B cell (primary cell): ENCODE measurements around the gene TRIM17. TPM values are rescaled to one million over a fixed set of nuclear protein-coding genes. Genes with fewer than 3 reads are reported as not detected.

ENCODE experiments used
- ATAC-seq: fragments of 200-7000 bp; cut with Tn5 transposase; one replicate; pipeline ENCODE4 v1.10.0; 2021; ENCODE audit warnings: low read depth, mild to moderate bottlenecking, moderate number of reproducible peaks, moderate library complexity
- CTCF ChIA-PET: fragments of 350-600 bp; sonication (Branson Sonifier 250); formaldehyde crosslinking; loops from one replicate; lab custom pipeline; 2021; ENCODE audit warnings: antibody characterized with exemption, inconsistent platforms; lab: Charles Lee
- POLR2A ChIA-PET: fragments of 350-600 bp; sonication (Branson Sonifier 250); formaldehyde crosslinking; loops from one replicate; lab custom pipeline; 2021; ENCODE audit warnings: antibody characterized with exemption; lab: Charles Lee
- DNase-seq: peaks from one replicate; pipeline ENCODE4 v3.0.0; 2013
- H2AFZ ChIP-seq: 2 replicates; pipeline ENCODE4 v1.6.1; 2012; ENCODE audit warnings: mild to moderate bottlenecking, low read depth, low read length; ENCODE audit not compliant: insufficient read depth, poor library complexity, severe bottlenecking
- H3K27ac ChIP-seq, 2 donors: 1 replicate in 1 of 2; 2 replicates in 1 of 2; pipeline ENCODE4 v1.5.1; 2012 to 2013; ENCODE audit warnings: low read length in 2 of 2, mild to moderate bottlenecking in 2 of 2, moderate library complexity in 1 of 2
- H3K27me3 ChIP-seq, 4 experiments: fragments of 200-600 bp in 1 of 4; sonication (generic) in 1 of 4; replicated peaks in 1 of 4; 1 replicate in 2 of 4; 2 replicates in 2 of 4; pipeline versions ENCODE4 v1.6.1 to v1.7.0; 2013 to 2016; ENCODE audit warnings: low read length in 3 of 4, mild to moderate bottlenecking in 2 of 4, mixed read lengths in 1 of 4, moderate library complexity in 1 of 4; ENCODE audit not compliant: insufficient read depth in 4 of 4, control insufficient read depth in 3 of 4; ENCODE audit errors: control extremely low read depth in 1 of 4
- H3K36me3 ChIP-seq, 2 experiments: replicated peaks in 1 of 2; 1 replicate in 1 of 2; 2 replicates in 1 of 2; pipeline versions ENCODE4 v1.6.1 to v1.7.1; 2013; ENCODE audit warnings: low read length in 1 of 2; ENCODE audit not compliant: insufficient read depth in 2 of 2, control insufficient read depth in 1 of 2; ENCODE audit errors: control extremely low read depth in 1 of 2, extremely low read depth in 1 of 2
- H3K4me1 ChIP-seq, 2 donors: fragments of 200-600 bp in 1 of 2; sonication (generic) in 1 of 2; 1 replicate in 1 of 2; 2 replicates in 1 of 2; pipeline versions ENCODE4 v1.5.1 to v1.6.1; 2013 to 2017; ENCODE audit warnings: low read length in 2 of 2; ENCODE audit not compliant: control insufficient read depth in 2 of 2, insufficient read depth in 2 of 2
- H3K4me2 ChIP-seq: replicated peaks from 2 replicates; pipeline ENCODE3; 2012; ENCODE audit warnings: mild to moderate bottlenecking, low read depth, low read length; ENCODE audit not compliant: poor library complexity, severe bottlenecking
- H3K4me3 ChIP-seq, 5 experiments: fragments of 200-600 bp in 1 of 5; sonication (generic) in 1 of 5; 1 replicate in 3 of 5; 2 replicates in 2 of 5; pipeline versions ENCODE4 v1.5.1 to v1.7.0; 2011 to 2016; ENCODE audit warnings: low read length in 4 of 5, mild to moderate bottlenecking in 4 of 5, low read depth in 2 of 5, control low read depth in 1 of 5, moderate library complexity in 1 of 5; ENCODE audit not compliant: insufficient read depth in 1 of 5; ENCODE audit errors: control extremely low read depth in 1 of 5, extremely low read depth in 1 of 5
- H3K79me2 ChIP-seq: fragments of 200-600 bp; sonication (generic); one replicate; pipeline ENCODE4 v1.6.0; 2016; ENCODE audit warnings: low read length; ENCODE audit not compliant: control insufficient read depth, insufficient read depth
- H3K9ac ChIP-seq: fragments of 200-600 bp; sonication (generic); 2 replicates; pipeline ENCODE4 v1.6.1; 2017; ENCODE audit warnings: mild to moderate bottlenecking, low read length, moderate library complexity
- H3K9me3 ChIP-seq, 3 donors: one replicate each; pipeline versions ENCODE4 v1.6.1 to v1.7.1; 2013; ENCODE audit warnings: low read length in 2 of 3; ENCODE audit not compliant: control insufficient read depth in 2 of 3, insufficient read depth in 1 of 3; ENCODE audit errors: control extremely low read depth in 1 of 3
- H4K20me1 ChIP-seq: 2 replicates; pipeline ENCODE4 v1.6.0; 2012; ENCODE audit warnings: mild to moderate bottlenecking, low read length; ENCODE audit not compliant: insufficient read depth, control insufficient read depth, poor library complexity, severe bottlenecking
- H3K27ac Mint-ChIP-seq: one replicate; pipeline ENCODE4 v1.8.0; 2021; ENCODE audit warnings: mixed read lengths
- H3K27me3 Mint-ChIP-seq: one replicate; pipeline ENCODE4 v1.8.0; 2021; ENCODE audit warnings: mixed read lengths
- H3K4me1 Mint-ChIP-seq: one replicate; pipeline ENCODE4 v1.8.0; 2021; ENCODE audit warnings: mixed read lengths
- H3K4me3 Mint-ChIP-seq: one replicate; pipeline ENCODE4 v1.8.0; 2021; ENCODE audit warnings: mixed read lengths
- H3K9me3 Mint-ChIP-seq: one replicate; pipeline ENCODE4 v1.8.0; 2022; ENCODE audit warnings: mixed read lengths; ENCODE audit not compliant: insufficient read depth
- CTCF ChIP-seq: fragments of 200-600 bp; IDR thresholded peaks from one replicate; pipeline ENCODE4 v1.8.0; 2022; ENCODE audit warnings: antibody characterized with exemption, mild to moderate bottlenecking
- EZH2 ChIP-seq: IDR thresholded peaks from 2 replicates; pipeline ENCODE4 v1.6.1; 2012; ENCODE audit warnings: borderline replicate concordance, low read depth, mild to moderate bottlenecking, moderate library complexity, low read length; ENCODE audit not compliant: insufficient read depth, poor library complexity, severe bottlenecking
- WGBS: methylation state at CpG from one replicate; pipeline ENCODE4 v1.1.5; 2013; ENCODE audit warnings: missing lambda C conversion rate; ENCODE audit not compliant: insufficient coverage; 5-methylcytosine and 5-hydroxymethylcytosine counted together
- intact Hi-C: fragments of 100-400 bp; cut with micrococcal nuclease; formaldehyde crosslinking; loops from one replicate; pipeline ENCODE4 v1.10.0; 2022
- polyA plus RNA-seq: library from polyadenylated mRNA; depleted of rRNA; stranded (reverse); fragments of >200 nt; gene quantifications from 2 replicates; pipeline ENCODE4 v1.2.3, GENCODE V29; 2012
- total RNA-seq, 2 donors: library from RNA; stranded (reverse); fragments of 120-200 nt in 1 of 2; gene quantifications; 1 replicate in 1 of 2; 2 replicates in 1 of 2; pipeline versions ENCODE4 v1.2.3 to v1.2.4, GENCODE V29; 2013 to 2022

Gene TRIM17
- total and polyA plus RNA-seq, 2 donors (not counting 1 experiment from before 2014, with no cell fraction given) = not detected

- 94% methylated on average over 19 of the region's 19 CpGs for WGBS
- no peak overlapping the region for H3K27ac ChIP-seq
- DNase-seq = no peak
- Mint-ChIP-seq H3K4me1 (peaks cover 39% of the 10 kb centered on the region), H3K27ac (no peak overlapping the region), H3K4me3 (no peak overlapping the region), H3K9me3 (no peaks in the 10 kb centered on the region), H3K27me3 (no peaks in the 10 kb centered on the region)
- H3K4me1 ChIP-seq = peaks cover 20 to 27% of the 10 kb centered on the region in 2 donors
- peaks cover 56% of the 10 kb centered on the region for H3K79me2 ChIP-seq
- POLR2A ChIA-PET = no interaction called here
- H3K27me3 ChIP-seq = no peaks in the 10 kb centered on the region
- H3K9me3 ChIP-seq = no peaks in the 10 kb centered on the region
- peaks cover 90% of the 10 kb centered on the region for H4K20me1 ChIP-seq
- H3K36me3 ChIP-seq = peaks cover 4 to 58% of the 10 kb centered on the region in 2 experiments
- no peak overlapping the region for H3K4me3 ChIP-seq
- ATAC-seq = no peak
- intact Hi-C loops = no loop called here
- H2AFZ ChIP-seq = no peak overlapping the region
- CTCF ChIA-PET = no interaction called here
- H3K4me2 ChIP-seq = no peak overlapping the region
- TF ChIP-seq CTCF (no peak), EZH2 (no peak)
- H3K9ac ChIP-seq = no peak overlapping the region
Observed at GRCh38 chr1:228400692-228401454, 15.8 kb downstream of the TRIM17 start.

- TF ChIP-seq CTCF (no peak), EZH2 (no peak)
- CTCF ChIA-PET = no interaction called here
- no peaks in the 10 kb centered on the region for H3K27me3 Mint-ChIP-seq
- ATAC-seq (no peak), DNase-seq (no peak)
- no peak overlapping the region for H3K4me3 ChIP-seq
- POLR2A ChIA-PET = no interaction called here
- intact Hi-C loops = no loop called here
- peaks cover 14 to 20% of the 10 kb centered on the region in 2 donors for H3K4me1 ChIP-seq
- no peak overlapping the region for H3K4me2 ChIP-seq
- H2AFZ ChIP-seq = no peak overlapping the region
- no peak overlapping the region for H3K27ac ChIP-seq
- no peaks in the 10 kb centered on the region for H3K27me3 ChIP-seq
- H3K9ac ChIP-seq = no peak overlapping the region
- no peak overlapping the region for H3K27ac Mint-ChIP-seq
- peaks cover 33% of the 10 kb centered on the region for H3K4me1 Mint-ChIP-seq
- WGBS = 99% methylated on average over 11 of the region's 11 CpGs
- H3K9me3 Mint-ChIP-seq = no peaks in the 10 kb centered on the region
- peaks cover 83% of the 10 kb centered on the region for H4K20me1 ChIP-seq
- H3K9me3 ChIP-seq = no peaks in the 10 kb centered on the region
- H3K4me3 Mint-ChIP-seq = no peak overlapping the region
- H3K79me2 ChIP-seq = peaks cover 50% of the 10 kb centered on the region
- H3K36me3 ChIP-seq = peaks cover 7 to 64% of the 10 kb centered on the region in 2 experiments
Observed at GRCh38 chr1:228400237-228400651, 16.4 kb downstream of the TRIM17 start.
